A549 treated with RU486 at 1 μM for 4 hours (cell line): Measurements from ENCODE around the gene CSRNP3. TPM values are rescaled to one million over a fixed set of nuclear protein-coding genes. Genes with fewer than 3 reads are reported as not detected.

Experiments
- total RNA-seq: library from RNA; stranded (reverse); fragments of 200-300 nt; extraction: Qiagen RNA extraction; gene quantifications from 5 replicates; pipeline ENCODE4 v1.2.3, GENCODE V29; 2022; ENCODE audit warnings: low read depth

CSRNP3 gene, protein sequence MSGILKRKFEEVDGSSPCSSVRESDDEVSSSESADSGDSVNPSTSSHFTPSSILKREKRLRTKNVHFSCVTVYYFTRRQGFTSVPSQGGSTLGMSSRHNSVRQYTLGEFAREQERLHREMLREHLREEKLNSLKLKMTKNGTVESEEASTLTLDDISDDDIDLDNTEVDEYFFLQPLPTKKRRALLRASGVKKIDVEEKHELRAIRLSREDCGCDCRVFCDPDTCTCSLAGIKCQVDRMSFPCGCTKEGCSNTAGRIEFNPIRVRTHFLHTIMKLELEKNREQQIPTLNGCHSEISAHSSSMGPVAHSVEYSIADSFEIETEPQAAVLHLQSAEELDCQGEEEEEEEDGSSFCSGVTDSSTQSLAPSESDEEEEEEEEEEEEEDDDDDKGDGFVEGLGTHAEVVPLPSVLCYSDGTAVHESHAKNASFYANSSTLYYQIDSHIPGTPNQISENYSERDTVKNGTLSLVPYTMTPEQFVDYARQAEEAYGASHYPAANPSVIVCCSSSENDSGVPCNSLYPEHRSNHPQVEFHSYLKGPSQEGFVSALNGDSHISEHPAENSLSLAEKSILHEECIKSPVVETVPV
- total RNA-seq: 0.27 TPM in 1 of 5 replicates, not detected in the others

DNA sequence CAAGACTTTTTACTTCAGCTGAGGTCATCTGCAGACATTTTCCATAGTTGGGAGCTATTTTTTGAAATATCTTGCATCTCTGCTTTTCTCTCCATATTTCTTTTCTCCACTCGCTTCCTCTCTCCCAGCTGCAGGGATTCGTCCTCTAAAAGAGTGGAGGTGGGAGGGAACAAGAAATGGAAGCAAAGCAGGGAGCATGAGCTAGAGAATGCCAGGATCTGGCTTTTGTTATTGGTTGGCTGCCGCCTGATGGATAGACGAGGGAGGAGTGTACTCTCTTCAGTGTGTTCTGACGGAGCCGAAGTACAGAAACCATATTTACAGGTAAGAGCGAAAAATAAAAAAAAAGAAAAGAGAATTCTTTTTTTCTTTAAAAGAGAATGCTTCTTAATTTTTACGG, at the start of gene CSRNP3:
CSRNP3 (plus strand) TSS at position 282 of the 400 bp plus-strand sequence. CDS start 125,368 bp downstream, outside the sequence.

Other genes starting within 250 kb of the CSRNP3 start
- not detected in 5 replicates for gene SCN2A, start 230.3 kb upstream of the CSRNP3 start, total RNA-seq